HG03135 (cell line): ENCODE results near the gene LTB.
"Not testable (repeated sequence)": the region's sequence is repeated elsewhere in the genome, so short reads cannot be mapped to it uniquely, and the experiment has no call there.

ENCODE experiments used
- ATAC-seq: cut with Tn5 transposase; IDR thresholded peaks from one replicate; pipeline ENCODE4 v1.9.1; 2021; ENCODE audit warnings: mild to moderate bottlenecking, moderate library complexity; ENCODE audit not compliant: unreplicated experiment

LTB gene

DNA sequence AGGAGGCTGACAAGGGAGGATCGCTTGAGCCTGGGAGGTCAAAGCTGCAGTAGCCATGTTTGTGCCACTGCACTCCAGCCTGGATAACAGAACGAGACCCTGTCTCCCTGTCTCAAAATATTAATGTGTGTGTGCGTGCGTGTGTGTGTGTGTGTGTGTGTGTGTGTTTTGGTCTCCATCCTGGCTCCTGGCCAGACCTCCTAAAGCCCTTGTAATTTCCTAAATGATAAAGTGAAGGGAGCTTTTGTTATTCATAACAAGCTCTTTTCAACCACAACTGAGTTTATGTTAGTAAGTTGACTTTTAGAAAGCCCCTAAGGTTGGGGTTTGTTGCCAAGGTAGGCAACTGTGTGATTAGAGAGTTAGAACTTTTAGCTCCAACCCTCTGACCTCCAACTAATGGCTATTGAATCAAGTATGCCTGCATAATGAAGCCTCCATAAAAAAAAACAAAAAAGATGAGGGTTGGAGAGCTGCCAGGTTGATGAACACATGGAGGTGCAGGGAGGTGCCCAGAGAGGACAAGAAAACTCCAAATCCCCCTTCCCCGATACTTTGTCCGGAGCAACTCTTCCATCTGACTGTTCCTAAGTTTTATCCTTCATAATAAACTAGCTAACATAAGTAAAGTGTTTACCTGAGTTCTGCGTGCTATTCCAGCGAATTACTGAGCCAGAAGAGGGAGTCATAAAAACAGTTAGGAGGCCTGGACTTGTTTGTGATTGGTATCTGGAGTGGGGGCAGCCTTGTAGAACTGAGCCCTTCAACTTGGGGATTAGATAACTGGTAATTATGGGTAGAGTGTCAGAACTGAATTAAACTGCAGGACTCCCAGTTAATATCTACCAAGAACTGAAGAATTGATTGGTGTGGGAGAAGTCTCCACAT lies 27.5 kb upstream of the LTB start:
- no peak for ATAC-seq

DNA sequence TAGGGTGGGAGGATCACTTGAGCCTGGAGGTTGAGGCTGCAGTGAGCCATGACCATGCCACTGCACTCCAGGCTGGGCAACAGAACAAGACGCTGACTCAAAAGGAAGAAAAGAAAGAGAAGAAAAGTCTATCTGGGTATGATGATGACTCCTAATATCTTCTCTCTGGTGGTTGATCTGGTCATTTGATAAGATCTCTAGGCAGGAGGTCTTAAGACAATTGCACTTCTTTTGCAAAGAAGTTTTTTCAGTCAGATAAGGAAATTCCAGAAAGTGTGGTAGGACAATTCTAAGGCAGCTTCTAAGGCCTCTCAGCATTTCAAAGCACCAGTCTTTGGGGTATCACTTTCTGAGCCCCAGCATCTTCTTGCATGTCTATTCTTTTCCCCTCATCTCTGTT lies 25.1 kb upstream of the LTB start:
- no peak for ATAC-seq

DNA sequence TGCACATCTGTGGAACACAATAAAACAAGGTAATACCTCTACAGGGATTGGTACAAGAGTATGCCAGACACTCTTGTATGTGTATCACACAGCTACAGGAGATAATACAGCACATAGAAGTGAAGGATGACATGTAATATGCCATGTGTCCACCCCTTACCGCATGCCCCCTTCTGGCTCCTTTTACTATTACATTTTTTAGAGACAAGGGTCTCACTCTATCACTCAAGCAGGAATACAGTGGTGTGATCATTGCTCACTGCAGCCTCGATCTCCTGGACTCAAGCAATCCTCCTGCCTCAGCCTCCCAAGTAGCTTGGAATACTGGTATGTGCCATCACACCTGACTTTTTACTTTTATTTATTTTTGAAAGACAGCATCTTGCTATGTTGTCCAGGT lies 14.8 kb upstream of the LTB start:
- ATAC-seq = no peak

DNA sequence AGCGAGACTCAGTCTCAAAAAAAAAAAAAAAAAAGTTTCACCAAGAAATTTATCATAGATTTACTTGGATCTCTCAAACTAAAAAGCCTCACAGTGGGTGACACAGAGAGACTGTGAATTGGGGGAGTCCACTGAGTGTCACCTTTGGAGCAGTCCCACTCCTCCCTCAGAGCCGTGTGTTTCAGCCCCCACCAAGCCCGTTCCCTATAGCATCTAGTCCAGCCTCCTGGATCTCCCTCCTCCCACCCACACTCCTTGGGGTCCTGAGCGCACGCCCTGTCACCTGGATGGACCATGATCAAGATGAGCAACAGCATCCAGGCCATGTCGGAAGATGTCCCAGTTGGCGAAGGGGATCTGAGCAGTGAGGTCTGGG lies 10.2 kb upstream of the LTB start:
- no peak for ATAC-seq

DNA sequence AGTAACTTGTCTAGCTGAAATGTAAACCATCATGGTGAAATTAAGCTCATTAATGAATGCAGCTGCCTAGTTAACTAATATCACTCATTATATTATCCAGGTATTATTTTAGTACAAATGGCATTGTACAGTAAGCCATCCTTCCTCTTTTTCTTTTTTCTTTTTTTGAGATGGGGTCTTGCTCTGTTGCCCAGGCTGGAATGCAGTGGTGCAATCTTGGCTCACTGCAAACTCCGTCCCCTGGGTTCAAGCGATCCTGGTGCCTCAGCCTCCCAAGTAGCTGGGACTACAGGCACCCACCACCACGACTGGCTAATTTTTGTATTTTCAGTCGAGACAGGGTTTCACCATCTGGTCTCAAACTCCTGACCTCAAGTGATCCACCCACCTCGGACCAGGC lies 8.5 kb upstream of the LTB start:
- not testable (repeated sequence) for ATAC-seq

DNA sequence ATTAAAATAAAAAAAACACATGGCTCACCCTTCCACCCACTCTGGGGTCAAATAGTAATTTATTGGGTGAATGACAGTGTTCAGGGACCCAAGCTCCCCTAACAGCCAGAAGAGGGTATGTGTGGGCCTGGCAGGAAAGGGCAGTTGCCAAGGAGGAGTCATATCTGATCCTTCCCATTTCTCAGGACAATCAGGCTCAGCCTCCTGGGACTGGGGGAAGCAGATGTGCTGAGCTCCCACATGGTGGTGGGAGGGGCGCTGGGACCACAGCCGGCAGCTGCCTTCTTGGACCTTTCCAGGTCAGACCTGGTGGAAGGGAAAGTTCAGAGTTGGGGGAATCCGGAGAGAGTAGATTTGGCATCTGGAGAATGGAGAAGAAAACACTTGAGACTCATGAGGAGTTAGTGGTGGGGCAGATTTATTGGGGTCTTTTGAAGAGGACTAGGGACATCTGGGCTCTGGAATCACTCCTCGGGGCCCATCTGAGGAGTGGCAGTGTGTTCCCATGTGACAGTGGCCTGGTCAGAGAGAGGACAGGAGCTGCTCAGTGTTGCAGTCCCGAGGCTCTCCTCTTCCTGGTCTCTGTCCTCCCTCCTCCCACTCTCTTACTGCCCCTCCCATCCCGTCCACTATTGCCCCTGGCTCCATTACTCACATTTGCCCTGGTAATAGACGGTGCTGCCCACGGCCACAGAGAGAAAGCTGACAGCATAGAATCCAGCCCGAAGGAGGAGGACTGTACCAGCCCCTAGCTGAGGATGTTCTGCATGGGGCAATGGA lies 6.8 kb upstream of the LTB start:
- no peak for ATAC-seq

DNA sequence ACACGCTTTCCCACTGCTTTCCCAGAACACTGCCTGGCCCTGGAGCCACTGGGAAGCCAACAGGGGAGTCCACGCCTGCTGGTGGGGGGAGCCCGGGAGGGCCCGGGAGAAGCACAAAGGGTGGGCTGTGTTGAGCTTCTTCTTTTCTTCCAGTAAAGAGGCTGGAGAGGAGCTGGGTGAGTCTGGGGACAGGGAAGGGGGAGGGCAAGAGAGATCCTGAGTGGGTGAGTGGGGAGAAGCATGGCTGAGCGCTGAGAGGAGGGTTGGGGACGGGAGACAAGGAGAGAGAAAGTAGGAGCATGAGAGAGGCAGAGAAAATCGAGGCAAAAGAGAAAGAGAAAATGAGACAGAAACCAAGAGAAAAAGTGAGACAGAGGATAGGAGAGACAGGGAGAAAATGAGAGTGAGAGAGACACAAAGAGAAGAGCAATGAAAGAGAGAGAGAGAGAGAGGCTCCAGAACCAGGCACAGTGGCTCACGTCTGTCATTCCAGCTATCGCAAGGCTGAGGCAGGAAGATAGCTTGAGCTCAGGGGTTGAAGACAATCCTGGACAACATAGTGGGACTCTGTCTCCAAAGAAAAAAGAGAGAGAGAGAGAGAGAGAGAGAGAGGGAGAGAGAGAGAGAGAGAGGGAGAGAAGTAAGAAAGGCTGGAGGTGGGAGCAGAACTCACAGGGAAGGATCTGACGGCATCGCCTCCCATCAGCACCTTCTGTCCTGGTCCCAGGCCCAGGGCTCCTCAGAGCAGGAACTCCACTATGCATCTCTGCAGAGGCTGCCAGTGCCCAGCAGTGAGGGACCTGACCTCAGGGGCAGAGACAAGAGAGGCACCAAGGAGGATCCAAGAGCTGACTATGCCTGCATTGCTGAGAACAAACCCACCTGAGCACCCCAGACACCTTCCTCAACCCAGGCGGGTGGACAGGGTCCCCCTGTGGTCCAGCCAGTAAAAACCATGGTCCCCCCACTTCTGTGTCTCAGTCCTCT lies 5.9 kb upstream of the LTB start:
- no peak for ATAC-seq

DNA sequence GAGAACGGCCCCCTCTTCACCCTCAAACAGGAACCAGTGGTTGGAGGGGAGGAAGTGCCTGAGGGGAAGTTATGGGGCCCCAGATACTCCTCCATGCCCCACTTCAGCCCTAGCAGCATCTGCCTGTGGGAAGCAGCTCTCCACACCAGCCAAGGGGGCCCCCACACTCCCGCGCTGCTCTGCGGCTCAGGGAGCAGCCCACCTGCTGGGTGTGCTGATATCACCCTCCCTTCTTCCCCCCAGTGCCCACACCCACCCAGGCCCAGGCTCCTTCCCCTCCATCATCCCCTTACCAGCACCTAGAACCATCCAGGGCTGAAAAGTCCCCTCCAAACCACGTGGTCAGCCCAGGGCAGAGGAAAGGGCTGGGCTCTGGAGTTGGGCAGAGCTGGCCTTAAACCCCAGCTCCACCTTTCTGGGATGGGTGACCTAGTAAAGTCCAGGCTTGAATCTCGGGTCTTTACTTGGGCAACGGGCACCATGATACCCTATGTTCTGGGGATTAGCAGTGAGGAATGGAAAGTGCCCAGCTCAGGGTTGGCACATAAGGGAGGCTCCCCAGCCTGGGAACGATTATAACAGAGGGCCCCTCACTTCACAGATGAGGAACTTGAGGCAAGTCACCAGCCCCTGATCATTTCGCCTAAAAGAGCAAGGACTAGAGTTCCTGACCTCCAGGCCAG lies 4.5 kb upstream of the LTB start:
- ATAC-seq = no peak

DNA sequence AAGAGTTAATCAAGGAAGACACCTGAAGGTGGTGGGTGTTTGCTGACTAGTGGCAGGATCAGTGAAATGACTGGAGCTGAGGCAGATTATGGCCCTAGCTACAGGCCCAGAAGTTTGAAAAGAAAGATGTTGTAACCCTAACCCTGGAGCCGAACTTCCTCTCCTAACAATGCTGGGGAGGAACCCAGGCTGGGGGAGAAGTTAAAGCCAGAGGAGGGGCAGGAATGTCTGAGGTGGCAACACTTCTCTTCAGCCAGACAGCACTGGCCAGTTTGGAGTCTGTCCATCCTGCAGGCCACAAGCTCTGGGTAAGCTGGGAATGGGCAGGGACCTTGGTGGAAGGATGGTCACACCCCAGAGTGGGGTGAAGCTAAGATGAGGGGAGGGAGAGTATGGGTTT lies 3.8 kb upstream of the LTB start, which contains the start of gene LST1:
Gene LST1, plus strand, starts transcription at position 270 of the 400 bp plus-strand sequence. CDS start 1,023 bp downstream, outside the sequence.
- no peak for ATAC-seq

DNA sequence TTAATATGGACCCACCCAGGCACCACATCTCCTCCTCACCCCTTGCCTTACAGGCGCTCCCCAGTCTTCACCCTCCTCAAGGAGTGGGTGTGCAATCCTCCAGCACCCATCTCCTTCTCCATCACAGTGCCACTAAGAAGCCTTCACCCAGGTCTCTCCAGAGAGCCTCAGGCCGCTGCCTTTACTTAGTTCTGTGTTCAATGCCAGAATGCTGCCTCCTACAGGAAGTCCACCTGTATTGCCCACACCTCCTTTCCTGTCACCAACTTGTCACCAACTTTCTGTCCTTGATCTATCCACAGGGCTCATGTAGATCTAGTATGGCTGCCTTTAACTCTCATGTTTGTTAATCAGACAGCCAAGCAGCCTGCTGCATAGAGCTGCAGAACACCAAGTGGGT lies 3.3 kb upstream of the LTB start:
- no peak for ATAC-seq

DNA sequence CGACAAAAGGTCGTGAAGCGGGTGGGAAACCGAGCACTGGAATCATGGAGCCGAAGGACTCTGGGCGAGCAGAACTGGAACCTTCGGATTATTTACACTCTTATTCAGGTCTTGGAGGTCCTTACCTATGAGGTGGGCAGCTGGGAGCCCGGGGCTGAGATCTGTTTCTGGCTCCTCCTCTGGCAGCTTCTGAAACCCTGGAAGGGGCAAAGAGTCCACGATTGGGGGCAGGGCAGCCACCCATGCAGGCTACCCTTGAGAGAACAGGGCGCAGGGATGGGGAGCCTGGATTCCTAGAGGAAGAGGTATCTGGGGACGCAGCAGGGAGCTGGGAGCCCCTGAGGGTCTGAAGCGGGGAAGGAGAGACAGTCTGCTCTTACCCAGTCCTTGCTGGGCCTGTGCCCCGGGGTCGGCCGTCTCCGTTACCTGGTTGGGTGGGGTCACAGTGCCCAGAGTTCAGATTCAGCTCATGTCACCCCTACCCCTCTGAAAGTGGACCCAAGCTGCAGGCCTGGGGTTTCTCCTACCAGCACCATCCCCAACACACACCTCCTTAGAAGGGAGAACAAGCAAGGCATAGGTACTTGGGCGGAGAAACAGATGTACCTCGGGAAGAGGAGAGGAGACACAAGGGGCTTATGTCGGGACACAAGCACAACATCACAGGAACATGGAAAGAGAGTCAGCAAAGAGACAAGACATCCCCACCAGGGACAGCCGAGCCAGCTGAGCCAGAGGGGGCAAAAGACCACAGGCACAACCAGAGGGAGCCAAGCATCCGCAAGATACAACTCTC lies 592 bp downstream of the LTB start:
- ATAC-seq = no peak

DNA sequence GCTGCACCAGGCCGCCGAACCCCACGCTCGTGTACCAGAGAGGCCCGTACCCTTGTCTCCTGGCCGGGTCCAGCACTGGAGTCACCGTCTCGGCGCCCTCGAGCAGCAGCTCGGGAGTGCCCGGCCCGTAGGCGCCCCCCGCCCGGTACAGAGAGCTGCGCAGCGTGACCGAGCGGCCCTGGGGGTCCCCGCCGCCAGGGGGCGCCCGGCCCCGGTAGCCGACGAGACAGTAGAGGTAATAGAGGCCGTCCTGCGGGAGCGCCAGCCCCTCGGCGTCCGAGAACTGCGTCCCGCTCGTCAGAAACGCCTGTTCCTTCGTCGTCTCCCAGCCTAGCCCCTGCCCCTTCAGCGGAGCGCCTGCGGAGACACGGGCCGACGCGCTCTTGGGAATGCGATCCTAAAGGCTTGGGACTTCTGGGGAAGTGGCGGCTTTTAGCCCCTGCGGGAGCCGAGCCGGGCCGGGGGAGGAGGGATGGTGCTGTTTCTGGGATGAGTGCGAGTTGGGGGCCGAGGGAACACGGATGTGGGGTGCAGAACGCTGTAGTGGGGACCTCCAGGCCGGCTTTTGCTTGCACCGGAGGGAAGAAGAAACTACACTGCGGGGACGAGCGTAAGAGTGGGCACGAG lies 1.3 kb downstream of the LTB start:
- ATAC-seq = peak; percentile 58

DNA sequence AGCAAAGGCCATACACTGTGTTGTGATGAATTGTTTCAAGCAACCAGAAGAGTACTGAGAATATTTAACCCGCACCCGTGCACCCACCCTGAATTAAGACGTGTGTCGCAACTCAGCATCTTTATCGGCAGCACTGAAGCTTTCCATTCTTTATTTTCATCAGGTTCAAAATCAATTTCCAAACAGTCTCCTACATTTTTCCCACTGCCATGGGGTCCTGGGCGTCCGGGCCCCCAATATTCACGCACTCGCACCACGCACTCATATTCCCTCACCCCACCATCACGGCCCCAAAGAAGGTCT lies 1.8 kb downstream of the LTB start:
- no peak for ATAC-seq

DNA sequence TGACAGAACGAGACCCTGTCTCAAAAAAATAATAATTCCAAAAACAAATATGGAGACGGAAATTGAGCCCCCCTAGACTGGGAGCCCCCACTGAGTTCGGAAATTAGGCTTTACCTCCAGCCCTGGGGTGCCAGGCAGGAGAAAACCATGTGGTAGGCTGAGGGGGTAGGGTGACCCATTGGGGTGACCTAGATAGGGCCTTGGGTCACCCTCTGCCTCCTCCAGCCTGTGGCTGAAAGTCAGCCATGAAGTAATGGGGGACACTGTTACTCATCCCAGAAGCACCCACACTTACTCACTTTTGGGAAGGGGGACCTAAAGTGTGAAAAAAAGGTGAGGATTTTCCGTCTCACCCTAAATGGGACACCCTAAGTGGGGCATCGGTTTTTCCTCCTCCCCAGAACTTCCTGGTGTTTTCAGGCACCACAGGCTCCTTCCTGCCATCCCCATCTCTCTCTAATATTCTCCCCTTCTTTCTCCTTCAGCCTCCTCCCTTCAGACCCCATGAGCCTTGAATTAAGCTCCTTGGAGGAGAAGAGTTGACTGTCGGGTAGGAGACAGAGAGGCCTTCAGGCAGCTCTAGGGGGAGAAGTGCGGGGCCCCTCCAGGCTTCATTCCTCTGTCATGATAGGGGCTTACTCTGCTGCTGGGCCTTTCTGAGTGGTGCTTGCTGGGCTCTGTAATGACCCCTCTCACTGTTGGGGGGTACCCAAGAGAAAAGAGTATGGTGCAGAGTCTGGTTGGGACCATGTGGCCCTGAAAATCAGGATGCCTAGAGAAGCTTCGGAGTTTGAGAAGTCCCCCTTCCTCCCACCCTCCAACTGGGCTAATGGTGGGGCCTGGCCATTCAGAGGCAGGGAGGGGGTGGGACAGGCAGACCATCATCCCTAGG lies 2.4 kb downstream of the LTB start:
- ATAC-seq = no peak

DNA sequence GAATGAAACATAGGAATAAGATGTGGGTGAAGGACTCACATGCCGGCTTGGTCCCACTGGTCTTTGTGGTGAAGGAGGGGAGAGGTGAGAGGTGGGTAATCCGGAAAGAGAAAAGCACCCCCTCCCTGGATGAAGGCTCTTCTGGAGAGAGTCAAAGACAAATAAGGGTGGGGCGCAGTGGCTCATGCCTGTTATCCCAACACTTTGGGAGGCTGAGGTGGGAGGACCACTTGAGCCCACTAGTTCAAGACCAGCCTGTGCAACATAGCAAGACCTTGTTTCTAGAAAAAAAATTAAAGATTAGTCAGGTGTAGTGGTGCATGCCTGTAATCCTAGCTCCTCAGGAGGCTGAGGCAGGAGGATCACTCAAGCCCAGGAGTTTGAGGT lies 3.1 kb downstream of the LTB start:
- no peak for ATAC-seq

DNA sequence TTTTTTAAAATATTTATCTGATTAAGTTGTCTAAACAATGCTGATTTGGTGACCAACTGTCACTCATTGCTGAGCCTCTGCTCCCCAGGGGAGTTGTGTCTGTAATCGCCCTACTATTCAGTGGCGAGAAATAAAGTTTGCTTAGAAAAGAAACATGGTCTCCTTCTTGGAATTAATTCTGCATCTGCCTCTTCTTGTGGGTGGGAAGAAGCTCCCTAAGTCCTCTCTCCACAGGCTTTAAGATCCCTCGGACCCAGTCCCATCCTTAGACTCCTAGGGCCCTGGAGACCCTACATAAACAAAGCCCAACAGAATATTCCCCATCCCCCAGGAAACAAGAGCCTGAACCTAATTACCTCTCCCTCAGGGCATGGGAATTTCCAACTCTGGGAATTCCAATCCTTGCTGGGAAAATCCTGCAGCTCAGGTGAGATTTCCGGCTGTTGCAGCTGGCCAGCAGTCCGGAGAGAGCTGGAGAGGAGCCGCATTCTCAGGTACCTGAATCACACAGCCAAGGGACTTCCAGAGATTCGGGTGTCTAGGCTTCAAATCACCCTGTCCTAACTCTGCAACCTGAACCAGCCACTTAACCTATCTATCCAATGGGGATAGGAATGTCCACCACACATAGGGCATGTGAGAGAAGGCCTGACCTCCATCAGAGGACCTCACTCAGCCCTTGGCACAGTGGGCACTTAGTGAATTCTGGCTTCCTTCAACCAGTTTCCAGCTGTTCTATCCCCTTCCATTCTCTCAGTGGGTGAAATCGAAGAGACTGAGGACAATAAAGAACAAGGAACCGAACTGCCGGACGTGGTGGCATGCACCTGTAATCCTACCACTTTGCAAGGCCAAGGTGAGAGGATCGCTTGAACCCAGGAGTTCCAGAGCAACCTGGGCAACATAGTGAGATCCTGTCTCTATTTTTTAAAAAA lies 3.8 kb downstream of the LTB start:
- ATAC-seq = no peak

DNA sequence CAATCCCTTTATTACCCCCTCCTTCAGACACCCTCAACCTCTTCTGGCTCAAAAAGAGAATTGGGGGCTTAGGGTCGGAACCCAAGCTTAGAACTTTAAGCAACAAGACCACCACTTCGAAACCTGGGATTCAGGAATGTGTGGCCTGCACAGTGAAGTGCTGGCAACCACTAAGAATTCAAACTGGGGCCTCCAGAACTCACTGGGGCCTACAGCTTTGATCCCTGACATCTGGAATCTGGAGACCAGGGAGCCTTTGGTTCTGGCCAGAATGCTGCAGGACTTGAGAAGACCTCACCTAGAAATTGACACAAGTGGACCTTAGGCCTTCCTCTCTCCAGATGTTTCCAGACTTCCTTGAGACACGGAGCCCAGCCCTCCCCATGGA lies 4.7 kb downstream of the LTB start:
- ATAC-seq = no peak
